Sciatic nerve (tissue), 2 donors: ENCODE results near the gene NFIA. TPM values are rescaled to one million over a fixed set of nuclear protein-coding genes. Genes with fewer than 3 reads are reported as not detected.

Experiments used
- ATAC-seq: fragments of 200-7000 bp; cut with Tn5 transposase; one replicate; pipeline ENCODE4 v1.9.1; 2020; ENCODE audit warnings: mild to moderate bottlenecking, moderate library complexity
- DNase-seq: peaks from one replicate; pipeline ENCODE4 v3.0.0-alpha.2; 2020; ENCODE audit warnings: low spot score
- intact Hi-C: fragments of 100-400 bp; cut with DNase I; formaldehyde crosslinking; loops from one replicate; pipeline ENCODE4 v1.14.2; 2022
- total RNA-seq: library from RNA; stranded (reverse); fragmentation: NEBNext Ultra II Directional; extraction: Animal tissue kit (Norgen Biotek cat#: 25700); gene quantifications from one replicate; pipeline ENCODE4 v1.2.1, GENCODE V29; 2021
- donor health status: DM: no; HTN: no; CAD: no.
- donor health status: DM: no; HTN: no; CAD: no.

Gene NFIA
- total RNA-seq, 1 donor from 2014 or later = 143 TPM

DNA sequence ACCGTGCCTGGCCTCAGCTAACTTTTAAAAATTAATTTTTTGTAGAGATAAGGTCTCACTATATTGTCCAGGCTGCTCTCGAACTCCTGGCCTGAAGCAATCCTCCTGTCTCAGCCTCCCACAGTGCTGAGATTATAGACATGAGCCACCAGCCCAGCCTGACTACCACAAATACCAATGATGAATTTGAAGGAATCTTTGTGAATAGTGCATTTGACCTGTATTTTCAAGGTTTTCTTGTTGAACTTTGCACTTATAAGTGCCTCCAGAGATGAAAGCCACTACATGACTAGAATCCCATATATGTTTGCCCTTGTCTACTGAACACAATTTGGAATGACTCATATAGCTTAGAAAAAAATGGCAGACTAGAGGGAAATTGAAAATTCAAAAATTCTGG, 297.3 kb downstream of the NFIA start:
- DNase-seq (no peak), ATAC-seq (no peak)
- intact Hi-C loops = no loop called here

DNA sequence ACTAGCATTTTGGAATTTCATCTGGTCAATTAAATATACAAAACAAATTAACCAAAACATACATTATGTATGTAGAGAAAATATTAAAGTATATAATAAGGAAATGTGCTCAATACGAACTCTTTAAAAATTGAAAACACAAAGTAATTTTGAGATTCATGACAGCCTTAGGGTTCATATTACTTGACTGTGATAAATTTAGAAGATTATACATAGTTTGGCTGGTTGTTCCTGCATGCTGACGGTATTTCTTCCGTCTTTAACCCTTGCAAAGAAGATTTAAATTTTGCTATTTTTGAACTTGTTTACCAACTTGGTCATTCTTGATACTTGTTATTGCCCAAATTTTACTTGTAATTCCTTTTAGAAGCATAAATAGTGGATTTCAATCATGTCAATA, 298.2 kb downstream of the NFIA start:
- no peak for ATAC-seq
- DNase-seq = no peak
- intact Hi-C loops = no loop called here

- intact Hi-C loops = no loop called here
- DNase-seq (no peak), ATAC-seq (no peak)
Observed at GRCh38 chr1:61386323-61386722, 304.0 kb downstream of the NFIA start.

- ATAC-seq (peak; percentile 20), DNase-seq (no peak)
- intact Hi-C loops = no loop called here
Observed at GRCh38 chr1:61386770-61387169, 304.4 kb downstream of the NFIA start.

- no peak for DNase-seq
- intact Hi-C loops = no loop called here
- no peak for ATAC-seq
Observed at GRCh38 chr1:61387829-61388228, 305.5 kb downstream of the NFIA start.

GRCh38 chr1:61388566-61388965, 306.2 kb downstream of the NFIA start:
- intact Hi-C loops = no loop called here
- ATAC-seq = no peak
- DNase-seq = no peak

DNA sequence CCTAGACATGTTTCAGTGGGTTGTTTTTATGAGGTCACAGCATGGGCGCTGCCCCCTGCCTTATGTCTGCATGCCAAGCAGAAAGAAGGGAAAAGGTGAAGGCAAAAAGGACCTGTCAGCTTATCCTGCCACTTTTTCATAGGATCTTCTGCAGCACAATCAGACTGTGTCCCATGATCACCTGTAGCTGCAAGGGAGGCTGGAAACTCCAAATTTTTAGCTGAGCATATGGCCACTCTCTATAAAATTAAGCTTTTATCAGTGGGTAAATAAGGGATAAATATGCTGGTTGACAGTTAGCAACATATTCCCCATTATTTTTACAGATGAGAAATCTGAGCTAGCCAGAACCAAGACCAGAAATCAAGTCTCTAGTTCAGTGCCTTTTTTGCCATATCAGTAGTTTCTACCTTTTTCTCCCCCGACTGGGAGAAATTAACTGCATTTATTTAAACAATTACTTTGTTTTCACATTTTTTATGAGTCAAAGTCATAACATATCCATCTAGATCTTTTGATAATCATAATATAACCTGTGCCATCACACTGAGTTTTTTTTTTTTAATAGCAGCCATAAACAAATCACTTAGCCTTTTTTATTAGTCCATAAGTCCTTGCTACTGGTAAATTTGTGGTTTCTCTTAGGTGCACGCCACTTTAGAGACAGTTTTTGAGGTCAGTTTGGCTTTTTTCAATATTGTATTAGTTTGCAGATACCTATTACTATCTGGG, 307.0 kb downstream of the NFIA start:
- intact Hi-C loops = no loop called here
- ATAC-seq (no peak), DNase-seq (no peak)

DNA sequence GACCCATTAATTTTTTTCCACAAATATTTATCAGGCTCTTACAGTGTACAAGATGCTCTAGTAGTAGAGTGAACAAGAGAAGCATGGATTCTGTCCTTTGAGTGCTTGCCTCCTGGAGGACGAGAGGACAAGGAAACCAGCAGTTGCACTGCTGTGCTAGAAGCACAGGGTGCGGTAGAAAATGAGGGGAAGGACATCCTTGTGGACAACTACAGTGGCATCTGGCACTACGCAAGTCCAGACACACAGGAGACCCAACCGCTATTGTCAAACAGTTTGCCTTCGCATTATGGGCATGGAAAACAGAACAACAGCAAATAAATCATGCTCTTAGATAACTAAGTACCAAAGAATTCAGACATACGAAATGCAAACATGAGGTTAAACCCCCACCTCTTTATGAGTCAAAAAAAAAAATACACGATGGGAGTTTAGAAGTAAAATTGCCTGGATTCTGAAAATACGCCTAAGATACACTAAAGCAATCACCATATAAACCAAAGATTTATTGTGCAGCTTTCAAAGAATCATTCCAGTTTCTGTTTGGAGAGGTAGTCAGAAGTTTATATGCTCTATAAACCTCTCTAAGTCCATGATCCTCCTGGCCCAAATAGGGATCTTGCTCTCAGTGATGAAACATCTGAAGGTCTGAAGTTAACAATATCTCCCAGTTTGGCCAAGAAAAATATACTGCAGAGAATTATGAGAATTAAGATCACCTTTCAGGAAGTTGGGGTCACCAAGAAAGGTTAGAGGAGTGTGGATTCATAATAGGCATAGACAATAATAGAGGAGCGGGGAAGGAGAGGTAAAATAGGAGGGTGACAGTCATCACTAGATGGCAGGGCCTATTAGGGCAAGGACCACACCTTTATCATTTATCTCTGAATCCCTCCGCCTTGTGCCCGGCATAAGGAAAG, 307.8 kb downstream of the NFIA start:
- no peak for ATAC-seq
- DNase-seq = no peak
- intact Hi-C loops = no loop called here

DNA sequence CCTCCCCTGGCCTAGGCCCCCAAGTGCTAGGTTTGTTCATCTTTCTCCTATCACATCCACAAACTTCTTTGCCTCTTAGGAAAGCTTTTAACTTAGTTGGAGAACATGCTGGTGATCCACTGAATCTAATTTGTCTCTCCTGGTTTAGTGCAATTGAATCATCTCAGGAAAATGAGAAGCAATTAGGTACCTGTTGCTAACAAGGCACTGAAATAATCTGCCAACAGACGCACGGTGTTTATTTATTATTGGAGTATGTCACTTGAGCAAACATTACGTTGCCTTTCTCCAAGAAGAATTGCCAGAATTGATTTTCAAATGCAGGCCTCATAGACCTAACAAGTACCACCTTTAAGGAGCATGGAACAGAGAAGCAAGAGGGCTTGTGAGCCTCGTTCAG, 309.4 kb downstream of the NFIA start:
- intact Hi-C loops = no loop called here
- ATAC-seq (no peak), DNase-seq (no peak)

GRCh38 chr1:61392409-61393242, 310.3 kb downstream of the NFIA start:
- DNase-seq (no peak), ATAC-seq (no peak)
- intact Hi-C loops = no loop called here

DNA sequence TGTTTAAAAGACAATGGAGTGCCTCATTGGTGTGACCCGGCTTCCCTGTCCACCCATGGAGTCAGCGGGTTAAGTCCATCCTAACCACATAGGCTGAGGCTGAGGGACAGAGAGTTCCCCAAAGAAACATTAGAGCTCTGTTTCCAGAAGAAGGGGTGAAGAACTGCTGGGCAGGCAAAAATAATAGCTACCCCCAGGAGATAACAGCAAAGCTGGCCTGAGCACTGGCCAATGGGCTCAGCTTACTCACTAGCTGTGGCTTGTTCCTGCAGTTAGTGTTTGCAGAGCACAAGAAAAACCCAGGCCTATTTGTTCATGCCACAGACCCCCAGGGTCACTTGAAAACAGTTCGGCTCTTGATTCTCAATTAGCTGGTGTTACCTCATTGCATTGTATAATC, 311.2 kb downstream of the NFIA start:
- ATAC-seq = peak; percentile 91
- intact Hi-C loops = no loop called here
- DNase-seq = no peak

DNA sequence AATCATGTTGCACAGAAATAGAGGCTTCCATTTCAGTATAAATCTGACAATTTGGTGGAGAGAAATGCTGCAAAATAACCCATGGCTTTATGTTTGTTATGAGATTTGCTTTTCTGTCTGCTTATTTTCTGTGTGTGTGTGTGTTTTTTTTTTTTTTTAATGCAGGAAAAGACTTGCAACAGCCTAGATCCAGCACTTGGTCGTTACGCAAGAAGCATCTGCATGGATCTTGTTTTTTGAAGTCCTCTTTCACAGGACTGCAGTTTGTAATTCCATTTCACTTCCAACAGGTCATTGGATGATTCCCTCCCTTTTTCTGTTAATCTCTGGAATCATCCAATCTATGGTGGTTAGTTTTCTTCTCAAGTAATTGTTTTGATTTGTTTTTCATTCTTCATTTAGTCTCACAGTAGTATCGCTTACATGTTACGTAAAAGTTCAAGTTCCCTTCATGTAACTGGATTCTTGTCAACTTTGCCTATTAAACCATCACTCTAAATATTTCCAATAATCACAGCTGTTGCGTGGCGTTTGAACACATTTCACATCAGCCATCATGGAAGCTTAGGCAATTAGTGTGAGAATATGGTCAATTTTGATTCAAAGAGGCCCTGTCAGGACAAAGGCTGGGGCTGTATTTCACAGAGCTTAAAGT, 312.9 kb downstream of the NFIA start:
- intact Hi-C loops = no loop called here
- DNase-seq = no peak
- no peak for ATAC-seq

DNA sequence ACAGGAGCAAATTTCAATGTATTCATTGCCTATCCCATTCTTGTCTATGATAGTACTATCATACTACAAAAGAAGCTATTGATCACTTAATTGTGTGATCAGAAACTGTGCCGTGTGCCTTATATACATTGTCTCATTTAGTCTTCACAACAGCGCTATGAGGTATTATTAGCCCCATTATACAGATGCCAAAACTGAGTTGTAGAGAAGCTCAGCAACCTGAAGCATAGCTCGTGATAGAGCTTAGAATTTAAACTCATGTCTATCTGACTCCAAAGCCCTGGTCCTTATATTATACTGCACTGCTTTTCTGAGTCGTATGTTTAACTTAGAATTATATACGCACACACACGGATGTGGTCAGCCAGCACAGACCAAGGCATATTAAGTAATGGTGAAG, 315.1 kb downstream of the NFIA start:
- no peak for DNase-seq
- intact Hi-C loops = no loop called here
- no peak for ATAC-seq

DNA sequence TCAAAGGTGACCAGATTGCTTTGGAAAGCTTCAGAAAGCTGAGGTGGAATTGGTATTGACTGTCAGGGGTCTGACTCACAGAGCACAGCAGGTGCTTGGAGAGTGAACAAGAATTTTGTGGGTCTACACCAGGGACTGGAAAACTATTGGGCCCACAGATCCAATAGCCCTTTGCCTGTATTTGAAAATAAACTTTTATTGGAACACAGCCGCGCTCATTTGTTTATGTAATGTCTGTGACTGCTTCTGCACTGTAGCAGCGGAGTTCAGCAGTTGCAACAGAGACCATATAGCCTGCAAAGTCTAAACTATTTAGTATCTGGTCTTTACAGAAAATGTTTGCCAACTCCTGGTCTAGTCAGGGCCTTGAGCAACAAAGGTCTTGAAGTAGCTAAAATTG, 315.6 kb downstream of the NFIA start:
- ATAC-seq (no peak), DNase-seq (no peak)
- intact Hi-C loops = no loop called here

- intact Hi-C loops = no loop called here
Observed at GRCh38 chr1:61399199-61399598, 316.8 kb downstream of the NFIA start.

DNA sequence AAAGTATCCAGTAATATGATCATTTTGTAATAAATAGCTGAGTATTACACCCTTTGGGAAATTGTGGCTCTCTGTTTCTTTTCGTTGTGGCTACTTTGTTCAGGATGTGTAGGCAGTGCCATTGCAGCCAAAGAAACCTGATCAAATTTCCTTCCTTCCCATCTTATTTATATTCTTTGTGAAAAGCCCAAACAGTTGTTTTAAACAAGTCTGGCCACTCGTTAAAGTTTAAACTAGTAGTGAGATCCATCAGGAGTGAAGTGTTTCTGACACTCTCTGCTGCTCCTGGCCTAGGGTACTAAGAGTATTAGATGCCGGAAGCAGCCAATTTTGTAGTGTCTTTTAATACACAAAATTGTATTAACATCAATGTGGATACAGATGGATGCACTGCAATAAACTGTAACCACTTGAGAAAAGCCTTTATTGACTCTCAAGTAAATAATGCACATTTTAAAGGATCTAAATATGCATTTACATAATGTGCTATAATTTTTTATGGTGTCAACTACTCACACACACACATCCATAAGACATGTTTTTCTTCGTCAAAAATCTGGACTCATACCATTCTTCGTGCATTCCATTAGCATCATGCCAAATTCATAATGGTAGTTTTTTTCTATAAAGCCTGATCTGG, 317.9 kb downstream of the NFIA start:
- no peak for DNase-seq
- ATAC-seq = no peak
- intact Hi-C loops = no loop called here

More at GRCh38 chr1:61399199-61399598, 316.8 kb downstream of the NFIA start:
- no peak for DNase-seq
- peak; percentile 60 for ATAC-seq

GRCh38 chr1:61400997-61401396, 318.6 kb downstream of the NFIA start:
- no peak for ATAC-seq
- intact Hi-C loops = no loop called here
- DNase-seq = no peak
